NCI-H446 treated with DMSO at 0.1 percent for 48 hours (cell line): Measurements from ENCODE around the gene AQP1.

Experiments
- DNase-seq: peaks from one replicate; lab custom pipeline; 2025; lab: John Stamatoyannopoulos, UW

The AQP1 gene

GRCh38 chr7:30911561-30911969 lies at the start of gene AQP1:
TSS of gene AQP1 (plus strand) at chr7:30911853. CDS start at chr7:30911910, 57 bp downstream.
- no peak for DNase-seq

GRCh38 chr7:30862995-30863705 lies 48.5 kb upstream of the AQP1 start:
- no peak for DNase-seq

DNA sequence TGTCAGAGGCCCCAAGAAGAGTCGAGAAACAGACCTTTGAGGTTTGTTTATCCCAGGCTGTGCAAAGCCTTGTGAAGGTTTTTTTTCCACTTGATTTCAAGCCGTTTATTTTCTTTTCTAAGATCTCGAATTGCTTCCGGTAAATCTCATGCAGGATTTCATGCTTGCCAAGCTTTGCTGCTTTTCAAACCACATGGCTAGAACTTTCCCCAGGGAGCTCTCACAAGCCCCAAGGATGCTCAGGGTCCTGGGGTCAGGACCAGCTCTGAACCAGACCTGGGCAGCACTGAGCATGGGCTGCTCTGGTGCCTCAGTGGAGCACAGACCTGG lies 48.0 kb upstream of the AQP1 start:
- DNase-seq = no peak

DNA sequence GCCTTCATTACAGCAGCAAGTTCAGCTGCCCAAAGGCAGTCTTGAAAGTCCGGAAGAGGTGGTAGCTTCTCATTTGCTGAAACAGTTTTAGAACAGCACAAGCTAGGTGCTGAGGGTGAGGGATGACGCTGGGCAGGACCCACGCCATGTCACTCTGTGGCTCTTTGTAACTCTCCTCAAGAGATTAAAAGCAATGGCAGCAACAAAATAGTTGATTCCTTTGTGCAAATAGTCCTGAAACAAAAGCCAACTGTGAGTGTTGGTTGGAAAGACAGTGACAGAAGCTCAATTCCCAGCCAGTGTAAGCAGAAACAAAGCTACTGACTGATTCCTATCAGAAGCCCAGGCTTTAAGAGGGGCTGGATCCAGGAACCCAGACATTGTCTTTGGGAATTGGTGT lies 47.6 kb upstream of the AQP1 start:
- no peak for DNase-seq

DNA sequence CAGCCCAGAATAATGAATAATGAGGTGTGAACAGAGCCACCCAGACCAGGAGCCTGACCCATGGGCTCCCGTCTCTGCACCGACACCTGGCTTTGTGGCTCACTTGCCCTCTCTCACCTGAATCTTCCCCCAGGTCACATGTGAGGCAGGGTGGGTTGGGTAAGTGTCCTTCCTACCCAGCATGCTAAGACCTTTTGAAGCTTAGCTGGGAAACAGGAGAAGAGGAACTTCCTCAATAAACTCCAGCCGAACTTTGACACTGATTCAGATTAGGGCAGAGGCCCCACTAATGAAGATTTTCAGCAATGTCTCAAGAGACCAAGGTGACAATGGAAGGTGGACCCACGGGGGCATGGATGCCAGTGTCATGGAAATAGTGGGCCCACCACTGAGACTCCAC lies 46.6 kb upstream of the AQP1 start:
- no peak for DNase-seq

- no peak for DNase-seq
Measured at GRCh38 chr7:30865821-30866220, 45.8 kb upstream of the AQP1 start.

GRCh38 chr7:30866939-30867338 lies 44.7 kb upstream of the AQP1 start:
- DNase-seq = no peak

DNA sequence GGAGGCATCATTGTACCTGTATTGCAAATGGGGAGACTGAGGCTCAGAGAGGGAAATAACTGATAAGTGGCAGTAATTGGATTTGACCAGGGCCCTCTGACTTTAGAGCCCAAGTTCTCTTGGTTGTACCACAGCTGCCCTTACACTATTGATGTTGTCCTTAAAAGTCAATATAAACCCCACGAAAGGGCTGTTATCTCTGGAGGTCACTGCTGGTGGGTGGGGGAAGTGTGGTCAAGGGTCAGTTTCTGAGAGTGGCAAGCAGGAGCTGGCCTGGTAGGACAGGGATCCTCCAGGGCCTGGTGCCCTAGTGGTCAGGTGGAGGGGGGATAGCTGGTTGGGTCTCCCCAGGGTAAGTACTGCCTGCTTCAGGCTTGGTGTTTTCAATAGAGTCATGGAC lies 44.2 kb upstream of the AQP1 start:
- DNase-seq = no peak

DNA sequence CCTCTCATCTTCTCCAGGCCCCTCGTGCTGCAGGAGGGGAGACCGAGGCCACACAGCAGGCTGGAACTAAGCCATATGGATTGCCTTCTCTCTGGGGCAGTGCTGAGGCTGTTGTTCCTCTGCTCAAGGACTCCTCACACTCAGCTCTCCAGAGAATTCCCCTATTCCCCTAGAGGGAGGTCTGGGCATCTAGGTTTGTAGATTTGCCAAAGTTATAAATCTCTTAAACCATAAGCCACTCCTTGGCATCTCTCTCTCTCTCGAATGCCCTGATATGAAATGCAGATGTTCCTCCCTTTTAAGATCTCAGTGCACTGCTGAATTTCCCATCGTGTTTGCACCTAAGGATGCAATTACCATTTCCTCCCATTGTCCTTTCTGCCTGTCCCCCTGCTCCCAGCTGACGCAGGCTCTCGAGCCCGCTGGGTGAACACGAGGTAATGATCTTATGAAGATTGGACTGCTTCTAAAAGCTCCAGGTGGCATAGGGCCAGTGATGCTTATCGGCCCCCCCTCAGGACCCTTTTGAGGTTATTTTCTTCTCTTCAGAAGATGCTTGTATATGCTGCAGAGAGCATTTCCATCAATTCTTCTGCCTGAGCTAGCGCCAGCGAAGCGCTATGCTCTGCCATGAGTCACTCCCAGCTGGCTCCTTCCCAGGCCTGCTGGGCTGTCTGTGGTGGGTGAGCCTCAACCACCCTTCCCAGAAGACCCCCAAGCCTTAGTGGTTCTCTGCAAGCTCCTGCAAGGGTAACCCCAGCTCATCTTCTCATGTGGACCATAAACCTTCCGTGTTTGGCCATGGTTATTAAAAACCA lies 41.6 kb upstream of the AQP1 start:
- DNase-seq = peak; percentile 57

GRCh38 chr7:30870821-30871518 lies 40.7 kb upstream of the AQP1 start:
- DNase-seq = no peak

GRCh38 chr7:30871655-30872054 lies 40.0 kb upstream of the AQP1 start:
- DNase-seq = no peak

GRCh38 chr7:30873207-30873606 lies 38.4 kb upstream of the AQP1 start:
- no peak for DNase-seq

GRCh38 chr7:30873656-30874055 lies 38.0 kb upstream of the AQP1 start:
- no peak for DNase-seq

DNA sequence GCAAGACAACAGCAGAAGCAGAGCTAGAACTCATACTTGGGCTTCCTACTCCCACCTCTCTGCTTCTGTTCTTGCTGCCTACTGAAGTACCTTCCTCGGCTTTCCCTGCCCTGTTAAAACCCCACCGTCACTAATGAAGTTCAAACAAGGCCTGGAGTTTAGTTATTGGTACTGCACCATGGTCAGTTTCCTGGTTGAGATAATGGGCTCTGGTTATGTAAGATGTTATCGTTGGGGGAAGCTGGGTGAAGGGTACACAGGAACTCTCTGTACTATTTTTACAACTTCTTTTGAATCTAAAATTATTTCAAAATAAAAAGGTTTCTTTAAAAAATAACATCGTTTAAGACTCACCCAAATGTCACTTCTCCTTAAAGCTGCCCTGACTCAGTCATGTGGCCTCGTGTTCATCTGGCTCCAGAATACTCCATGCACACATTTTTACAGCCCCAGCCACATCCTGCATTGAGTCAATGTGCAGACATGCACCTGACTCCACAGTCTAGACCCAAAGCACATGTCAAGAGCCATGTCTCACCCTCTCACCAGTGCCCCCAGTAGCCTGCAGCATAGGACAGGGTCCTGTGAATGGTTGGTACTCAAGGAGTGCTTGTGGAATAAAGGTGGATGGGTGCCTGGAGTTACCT lies 36.9 kb upstream of the AQP1 start:
- DNase-seq = no peak

DNA sequence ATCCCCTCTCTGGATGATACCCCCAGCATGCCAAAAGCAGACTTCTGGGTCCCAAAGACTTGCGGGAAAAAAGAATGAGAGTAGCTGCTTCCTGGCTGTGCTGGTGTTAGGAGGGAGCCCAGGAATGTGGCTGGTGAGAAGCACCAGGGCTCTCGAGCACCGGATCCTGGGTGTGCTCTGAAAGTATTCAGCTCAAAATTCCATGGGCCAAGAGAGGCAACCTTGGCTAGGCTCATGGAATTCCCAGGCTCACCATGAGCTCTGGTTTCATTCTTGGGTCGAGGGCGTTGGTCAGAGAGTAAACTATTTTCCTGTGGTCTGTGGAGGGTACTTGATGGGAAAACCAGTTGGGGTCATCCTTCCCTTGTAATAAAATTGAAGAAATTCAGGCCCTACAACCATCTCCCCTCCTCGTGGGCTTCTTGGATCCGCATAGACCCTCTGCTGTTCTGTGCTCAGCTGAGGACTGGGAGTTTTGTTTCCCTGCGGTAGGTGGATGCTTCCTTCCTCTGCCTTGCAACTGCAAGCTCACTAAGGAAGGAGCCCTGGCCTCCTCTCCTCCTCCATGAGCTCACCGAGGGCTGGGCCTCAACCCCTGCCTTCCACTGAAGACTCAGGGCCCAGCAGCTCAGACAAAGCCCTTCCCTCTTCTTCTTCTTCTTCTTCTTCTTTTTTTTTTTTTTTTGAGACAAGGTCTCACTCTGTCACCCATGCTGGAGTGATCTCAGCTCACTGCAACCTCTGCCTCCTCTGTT lies 34.5 kb upstream of the AQP1 start:
- DNase-seq = no peak

DNA sequence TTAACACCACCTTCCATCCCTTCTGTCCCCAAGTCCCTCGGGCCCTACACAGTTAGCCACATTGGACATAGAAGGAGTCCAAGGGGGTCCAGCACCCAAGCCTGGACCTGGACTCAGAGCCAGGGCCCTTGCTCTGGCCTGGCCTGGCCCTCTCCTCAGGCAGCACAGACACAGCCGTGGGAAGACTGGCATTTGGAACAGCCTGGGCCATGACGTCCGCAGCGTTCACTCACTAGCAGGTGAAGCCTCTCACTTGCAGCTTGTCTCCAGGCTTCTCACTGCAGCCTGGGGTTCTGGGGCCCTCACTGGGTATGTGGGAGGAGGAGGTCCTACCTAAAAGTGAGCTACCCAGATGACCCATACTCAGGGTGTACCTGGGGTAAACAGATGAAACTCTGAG lies 33.7 kb upstream of the AQP1 start:
- no peak for DNase-seq

DNA sequence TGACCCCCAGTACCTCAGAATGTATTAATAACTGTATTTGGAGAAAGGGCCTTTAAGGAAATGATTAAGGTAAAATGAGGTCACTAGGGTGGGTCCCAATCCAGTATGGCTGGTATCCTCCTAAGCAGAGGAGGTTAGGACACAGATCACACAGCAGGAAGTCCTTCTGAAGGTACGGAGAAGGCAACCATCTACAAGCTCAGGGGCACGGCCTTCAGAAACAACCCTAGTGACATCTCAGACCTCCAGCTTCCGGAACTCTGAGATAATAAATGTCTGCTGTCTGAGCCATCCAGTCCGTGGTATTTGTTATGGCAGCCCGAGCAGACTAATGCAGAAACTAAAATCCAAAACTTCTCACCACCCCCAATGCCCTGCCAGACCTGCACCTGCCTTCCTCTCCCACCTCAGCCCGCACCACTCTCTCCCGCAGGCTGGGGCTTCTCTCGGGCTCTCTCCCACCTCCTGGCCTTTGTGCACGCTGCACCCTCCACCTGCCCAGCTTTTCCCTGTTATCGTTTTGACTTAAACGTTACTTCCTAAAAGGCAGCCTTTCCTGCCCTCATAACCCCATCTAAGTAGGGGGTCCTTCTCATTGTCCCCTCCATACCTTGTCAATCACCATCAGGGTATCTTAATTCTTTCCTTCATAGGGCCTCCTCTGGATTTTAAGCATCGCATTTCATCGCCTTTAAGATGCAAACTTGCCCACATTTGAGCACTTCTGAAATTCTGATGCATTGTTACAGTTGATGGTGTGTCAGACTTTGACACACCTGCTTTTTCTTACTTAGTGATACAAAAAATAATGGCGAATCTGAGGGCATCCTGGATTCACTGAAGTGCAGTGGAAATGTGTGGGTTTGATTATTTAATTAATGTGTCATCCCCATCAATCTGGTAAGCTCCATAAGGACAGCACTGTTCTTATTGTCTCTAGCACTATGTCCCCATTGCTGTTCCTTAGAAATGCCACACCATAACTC lies 32.2 kb upstream of the AQP1 start:
- no peak for DNase-seq

DNA sequence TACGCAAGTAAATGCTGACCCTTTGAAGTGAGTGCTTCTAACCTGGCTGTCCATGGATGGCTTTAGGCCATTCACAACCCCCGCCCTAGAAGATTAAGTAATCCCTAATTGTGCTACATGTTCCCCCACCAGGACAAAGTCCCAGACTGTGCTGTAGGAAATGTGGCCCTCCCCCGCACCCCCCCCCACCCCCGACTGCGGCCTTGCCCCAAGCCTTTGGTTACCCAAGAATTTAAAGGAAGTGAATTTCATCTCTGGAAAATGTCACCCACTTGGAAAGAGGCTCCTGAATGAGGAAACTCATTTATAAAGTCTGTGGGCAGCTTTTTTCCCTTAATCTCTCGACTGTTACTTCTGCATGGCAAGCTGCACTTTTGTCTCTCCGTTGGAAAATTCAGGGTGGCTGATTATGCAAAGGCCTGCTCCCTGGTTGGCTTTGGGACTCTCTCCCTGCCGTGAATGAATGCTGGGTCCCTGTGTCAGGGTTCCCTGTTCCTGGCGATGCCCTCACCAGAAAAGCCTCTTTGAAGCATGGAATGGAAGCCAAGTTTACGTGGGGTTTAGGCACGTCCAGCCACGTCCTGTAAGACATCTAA lies 31.4 kb upstream of the AQP1 start:
- no peak for DNase-seq

DNA sequence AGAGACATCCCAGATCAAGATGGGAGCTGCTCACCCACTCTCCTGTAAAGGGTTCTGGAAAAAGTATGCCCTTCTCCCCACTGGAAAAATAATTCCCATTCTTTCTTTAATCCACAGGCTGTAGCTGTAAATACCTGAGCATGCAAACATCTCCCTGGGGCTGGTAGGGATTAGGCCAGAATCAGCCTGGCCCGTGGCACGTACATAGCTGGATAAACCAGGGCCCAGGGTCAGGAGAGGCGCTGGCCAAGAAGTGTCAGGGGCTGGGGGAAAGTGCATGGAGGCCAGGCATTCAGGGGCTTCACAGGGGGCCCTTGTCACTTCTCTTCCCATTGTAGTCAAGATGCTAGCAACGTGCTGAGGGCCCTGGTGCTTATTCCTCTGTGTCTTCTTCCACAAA lies 30.7 kb upstream of the AQP1 start:
- no peak for DNase-seq

- DNase-seq = no peak
Measured at GRCh38 chr7:30881448-30881847, 30.2 kb upstream of the AQP1 start.
